Mammary epithelial cell (primary cell): ENCODE results near the gene PCNX1.

Experiments
- CTCF ChIP-seq, 2 donors: IDR thresholded peaks in 1 of 2; conservative IDR thresholded peaks in 1 of 2; 2 replicates each; pipeline ENCODE4 v1.5.1; 2011 to 2012; ENCODE audit warnings: inconsistent platforms in 2 of 2, low read length in 2 of 2, mild to moderate bottlenecking in 2 of 2, control low read depth in 1 of 2, low read depth in 1 of 2; ENCODE audit not compliant: insufficient read depth in 1 of 2; ENCODE audit errors: extremely low read depth in 1 of 2
- EZH2 ChIP-seq: IDR thresholded peaks from 2 replicates; pipeline ENCODE4 v1.6.1; 2012; ENCODE audit warnings: low read length, inconsistent platforms, borderline replicate concordance

- TF ChIP-seq CTCF (conservative IDR thresholded peaks at IDR 0.05 in 1 of 2, IDR thresholded peaks at IDR 0.05 in 1 of 2; ENCODE audit: extremely low read depth in 1 of 2, insufficient read depth in 1 of 2, low read depth in 1 of 2, low read length in 2 of 2) (no peak), EZH2 (no peak)
These were observed 106.4 kb downstream of the PCNX1 start for GRCh38 chr14:71013551-71014192.
